HG03432 (cell line): ENCODE results near the gene ZYG11B.
"Not testable (repeated sequence)": the region's sequence is repeated elsewhere in the genome, so short reads cannot be mapped to it uniquely, and the experiment has no call there.

Experiments
- ATAC-seq: cut with Tn5 transposase; IDR thresholded peaks from one replicate; pipeline ENCODE4 v1.9.1; 2021; ENCODE audit warnings: mild to moderate bottlenecking, moderate library complexity; ENCODE audit not compliant: unreplicated experiment

ZYG11B gene

GRCh38 chr1:52751589-52752483 is 25.6 kb downstream of the ZYG11B start:
- no peak for ATAC-seq

- no peak for ATAC-seq
Observed at GRCh38 chr1:52752484-52752826, 26.2 kb downstream of the ZYG11B start.

GRCh38 chr1:52753169-52753568 is 26.9 kb downstream of the ZYG11B start:
- no peak for ATAC-seq

- no peak for ATAC-seq
Observed at GRCh38 chr1:52756020-52756419, 29.8 kb downstream of the ZYG11B start.

- ATAC-seq = no peak
Observed at GRCh38 chr1:52759908-52760307, 33.7 kb downstream of the ZYG11B start.

- no peak for ATAC-seq
Observed at GRCh38 chr1:52767596-52768280, 41.5 kb downstream of the ZYG11B start.

GRCh38 chr1:52769346-52770033 is 43.2 kb downstream of the ZYG11B start:
- ATAC-seq = no peak

- ATAC-seq = no peak
Observed at GRCh38 chr1:52771384-52771783, 45.1 kb downstream of the ZYG11B start.

GRCh38 chr1:52786148-52786547 is 59.9 kb downstream of the ZYG11B start:
- ATAC-seq = no peak

- ATAC-seq = not testable (repeated sequence)
Observed at GRCh38 chr1:52790429-52790828, 64.2 kb downstream of the ZYG11B start.

GRCh38 chr1:52792036-52792435 is 65.8 kb downstream of the ZYG11B start:
- ATAC-seq = no peak

- not testable (repeated sequence) for ATAC-seq
Observed at GRCh38 chr1:52793717-52794116, 67.5 kb downstream of the ZYG11B start.

GRCh38 chr1:52795464-52795863 is 69.2 kb downstream of the ZYG11B start:
- no peak for ATAC-seq

GRCh38 chr1:52798331-52798730 is 72.1 kb downstream of the ZYG11B start:
- no peak for ATAC-seq

- ATAC-seq = no peak
Observed at GRCh38 chr1:52801011-52801410, 74.8 kb downstream of the ZYG11B start.

- not testable (repeated sequence) for ATAC-seq
Observed at GRCh38 chr1:52804083-52804482, 77.8 kb downstream of the ZYG11B start.

GRCh38 chr1:52814465-52814864 is 88.2 kb downstream of the ZYG11B start:
- ATAC-seq = no peak

- ATAC-seq = not testable (repeated sequence)
Observed at GRCh38 chr1:52820830-52821229, 94.6 kb downstream of the ZYG11B start.

GRCh38 chr1:52825868-52826267 is 99.6 kb downstream of the ZYG11B start:
- ATAC-seq = no peak

GRCh38 chr1:52834798-52835197 is 108.5 kb downstream of the ZYG11B start:
- no peak for ATAC-seq

GRCh38 chr1:52836035-52836434 is 109.8 kb downstream of the ZYG11B start:
- no peak for ATAC-seq

- not testable (repeated sequence) for ATAC-seq
Observed at GRCh38 chr1:52839175-52839574, 112.9 kb downstream of the ZYG11B start.
